NCI-H2196 (cell line): ENCODE data around the gene NKX6-2.

Experiments used
- DNase-seq: peaks from one replicate; lab custom pipeline; 2025; ENCODE audit not compliant: unreplicated experiment; lab: John Stamatoyannopoulos, UW

The NKX6-2 gene

DNA sequence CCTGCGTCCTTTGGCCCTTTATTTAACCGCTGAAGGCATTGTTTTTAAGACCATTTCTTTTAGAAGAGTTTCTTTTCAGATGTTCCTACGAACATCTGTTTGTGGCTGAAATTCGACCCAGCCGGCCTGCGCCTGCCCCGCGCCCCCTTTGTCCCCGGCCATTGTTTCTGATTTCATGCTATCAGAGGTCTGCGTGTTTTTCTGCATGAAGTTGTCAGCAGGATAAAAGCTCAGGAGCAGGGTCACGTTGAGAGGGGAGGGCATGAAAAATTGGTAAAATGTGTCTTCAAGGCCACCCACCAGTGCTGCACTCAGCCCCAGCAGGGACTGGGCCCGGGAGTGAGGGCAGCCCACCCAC is 43.1 kb downstream of the NKX6-2 start:
- no peak for DNase-seq

DNA sequence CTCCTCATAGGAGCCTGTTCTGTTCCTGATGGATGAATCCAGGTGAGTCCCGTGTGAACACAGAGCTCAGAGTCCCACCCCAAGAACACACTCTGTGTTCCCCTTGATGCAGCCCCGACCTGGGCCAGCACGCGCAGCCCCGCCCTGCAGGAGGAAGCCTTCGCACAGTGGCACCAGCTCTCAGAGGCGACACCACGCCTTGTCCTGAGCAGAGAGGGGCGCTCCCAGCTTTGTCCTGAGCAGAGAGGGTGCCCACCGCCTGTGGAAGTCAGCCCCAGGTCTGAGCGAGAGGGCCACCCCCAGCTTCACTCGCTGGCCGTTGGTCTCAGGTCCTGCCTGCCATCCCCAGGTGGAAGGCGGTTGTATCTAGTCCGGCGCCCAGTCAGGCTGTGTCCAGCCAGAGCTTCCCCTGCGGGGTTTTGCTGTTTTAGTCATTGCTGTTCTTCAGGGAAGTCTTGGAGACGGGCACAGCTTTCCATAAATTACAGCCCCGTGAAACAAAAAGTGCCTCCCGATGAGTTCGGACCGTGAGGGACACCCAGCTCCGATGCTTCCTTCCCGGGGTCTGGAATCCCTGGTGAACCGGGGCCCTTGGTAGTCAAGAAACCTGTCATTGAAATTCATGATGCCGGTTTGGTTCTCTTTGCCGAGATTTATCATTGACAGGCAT is 43.6 kb downstream of the NKX6-2 start:
- no peak for DNase-seq

GRCh38 chr10:132740588-132740987 is 45.4 kb downstream of the NKX6-2 start:
- DNase-seq, result no peak

DNA sequence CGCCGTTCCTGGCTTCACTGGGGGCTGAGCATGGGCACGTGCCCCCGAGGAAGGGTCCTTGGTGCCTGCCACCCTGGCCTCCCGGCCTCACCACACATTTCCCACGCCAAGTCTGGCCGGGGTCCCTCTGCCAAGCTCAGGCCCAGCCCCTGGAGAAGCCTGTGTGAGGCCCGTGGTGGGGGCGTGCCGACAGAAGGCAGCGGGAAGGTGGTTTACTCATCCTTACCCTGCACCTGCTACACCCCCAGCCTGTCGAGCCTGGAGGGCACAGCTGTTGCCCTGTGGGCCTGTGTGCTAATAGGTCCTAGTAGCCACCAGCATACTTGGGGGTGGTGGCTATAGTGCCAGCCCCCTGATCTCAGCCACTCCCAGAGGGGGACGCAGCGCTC is 46.7 kb downstream of the NKX6-2 start:
- no peak for DNase-seq

GRCh38 chr10:132738454-132739224 is 47.3 kb downstream of the NKX6-2 start:
- no peak for DNase-seq

- DNase-seq, result no peak
Observed at GRCh38 chr10:132737390-132738048, 48.4 kb downstream of the NKX6-2 start.

DNA sequence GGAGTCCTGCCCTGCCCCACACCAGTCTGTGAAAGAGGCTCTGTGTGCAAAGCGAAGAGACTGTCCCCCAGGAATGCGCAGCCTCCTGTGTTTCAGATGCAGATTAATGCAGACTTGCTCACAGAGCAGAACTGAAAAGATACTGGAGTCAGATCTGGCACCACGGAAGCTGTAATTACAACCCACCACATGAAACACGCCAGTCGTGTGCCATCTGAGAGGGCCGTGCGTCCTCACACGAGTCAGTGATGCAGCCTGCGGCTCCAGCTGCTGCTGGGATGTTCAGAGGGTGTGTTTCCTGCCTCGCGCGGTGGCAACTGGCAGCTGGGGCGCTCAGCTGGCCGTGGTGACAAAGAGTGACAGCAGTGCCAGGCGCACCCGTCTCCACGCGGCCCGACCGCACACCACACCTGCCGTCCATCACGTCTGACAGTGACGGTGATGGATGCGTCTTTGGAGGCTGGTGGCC is 50.0 kb downstream of the NKX6-2 start:
- DNase-seq, result no peak

- DNase-seq, result no peak
Observed at GRCh38 chr10:132735341-132735775, 50.6 kb downstream of the NKX6-2 start.

- no peak for DNase-seq
Observed at GRCh38 chr10:132733926-132734325, 52.0 kb downstream of the NKX6-2 start.
